HL-60 (cell line): ENCODE measurements around the gene BARHL1.

Source experiments
- GABPA ChIP-seq: IDR thresholded peaks from 2 replicates; pipeline ENCODE4 v1.6.1; 2012; ENCODE audit warnings: low read depth
- POLR2AphosphoS5 ChIP-seq: IDR thresholded peaks from 2 replicates; pipeline ENCODE4 v1.6.1; 2012; ENCODE audit warnings: low read depth
- REST ChIP-seq: IDR thresholded peaks from 2 replicates; pipeline ENCODE4 v1.6.1; 2012; ENCODE audit warnings: low read depth; ENCODE audit not compliant: insufficient replicate concordance
- TF ChIP-seq, protein P1 (sequence below): IDR thresholded peaks from one replicate; pipeline ENCODE4 v1.5.1; 2011; ENCODE audit warnings: low read length, control low read depth, inconsistent platforms; ENCODE audit not compliant: insufficient read depth

GRCh38 chr9:132543251-132543650 is 39.2 kb upstream of the BARHL1 start:
- TF ChIP-seq, protein P1, sequence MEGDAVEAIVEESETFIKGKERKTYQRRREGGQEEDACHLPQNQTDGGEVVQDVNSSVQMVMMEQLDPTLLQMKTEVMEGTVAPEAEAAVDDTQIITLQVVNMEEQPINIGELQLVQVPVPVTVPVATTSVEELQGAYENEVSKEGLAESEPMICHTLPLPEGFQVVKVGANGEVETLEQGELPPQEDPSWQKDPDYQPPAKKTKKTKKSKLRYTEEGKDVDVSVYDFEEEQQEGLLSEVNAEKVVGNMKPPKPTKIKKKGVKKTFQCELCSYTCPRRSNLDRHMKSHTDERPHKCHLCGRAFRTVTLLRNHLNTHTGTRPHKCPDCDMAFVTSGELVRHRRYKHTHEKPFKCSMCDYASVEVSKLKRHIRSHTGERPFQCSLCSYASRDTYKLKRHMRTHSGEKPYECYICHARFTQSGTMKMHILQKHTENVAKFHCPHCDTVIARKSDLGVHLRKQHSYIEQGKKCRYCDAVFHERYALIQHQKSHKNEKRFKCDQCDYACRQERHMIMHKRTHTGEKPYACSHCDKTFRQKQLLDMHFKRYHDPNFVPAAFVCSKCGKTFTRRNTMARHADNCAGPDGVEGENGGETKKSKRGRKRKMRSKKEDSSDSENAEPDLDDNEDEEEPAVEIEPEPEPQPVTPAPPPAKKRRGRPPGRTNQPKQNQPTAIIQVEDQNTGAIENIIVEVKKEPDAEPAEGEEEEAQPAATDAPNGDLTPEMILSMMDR: no peak
- TF ChIP-seq POLR2AphosphoS5: no peak
- no peak for TF ChIP-seq REST
- no peak for TF ChIP-seq GABPA
